HG02588 (cell line): ENCODE results near the gene ECT2L.

Source experiments
- ATAC-seq: cut with Tn5 transposase; IDR thresholded peaks from one replicate; pipeline ENCODE4 v1.9.1; 2021; ENCODE audit warnings: mild to moderate bottlenecking, moderate library complexity; ENCODE audit not compliant: unreplicated experiment

Gene ECT2L, protein sequence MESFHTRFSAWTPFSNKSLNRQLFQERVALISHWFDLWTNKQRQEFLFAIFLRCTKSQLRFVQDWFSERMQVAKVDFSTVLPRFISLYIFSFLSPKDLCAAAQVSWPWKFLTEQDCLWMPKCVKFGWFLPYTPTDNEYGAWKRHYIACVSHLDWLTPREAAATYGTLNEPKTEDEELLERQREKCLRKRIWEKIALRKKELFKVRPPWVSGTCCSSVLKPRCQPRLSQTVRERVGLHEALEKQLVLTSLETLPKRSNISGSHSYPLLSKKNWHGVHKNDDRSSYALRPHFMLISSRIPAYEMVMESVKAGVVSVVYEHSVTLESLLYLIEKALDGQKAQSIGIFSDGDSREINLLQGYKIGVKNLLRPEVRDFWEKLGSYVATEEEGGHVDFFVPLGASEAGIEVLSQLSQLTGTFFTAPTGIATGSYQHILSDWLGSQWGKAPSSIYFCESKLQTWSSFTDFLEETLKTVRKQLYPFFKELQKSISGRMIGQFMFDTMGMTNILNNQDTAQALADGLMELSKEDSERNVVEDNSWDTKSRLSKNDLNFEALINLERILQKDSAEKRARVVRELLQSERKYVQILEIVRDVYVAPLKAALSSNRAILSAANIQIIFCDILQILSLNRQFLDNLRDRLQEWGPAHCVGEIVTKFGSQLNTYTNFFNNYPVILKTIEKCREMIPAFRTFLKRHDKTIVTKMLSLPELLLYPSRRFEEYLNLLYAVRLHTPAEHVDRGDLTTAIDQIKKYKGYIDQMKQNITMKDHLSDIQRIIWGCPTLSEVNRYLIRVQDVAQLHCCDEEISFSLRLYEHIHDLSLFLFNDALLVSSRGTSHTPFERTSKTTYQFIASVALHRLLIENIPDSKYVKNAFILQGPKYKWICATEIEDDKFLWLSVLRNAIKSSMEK

GRCh38 chr6:138795809-138796603 lies at the start of gene ECT2L:
ECT2L (plus strand) TSS chr6:138796087; CDS start chr6:138813275, 17,188 bp downstream.
- no peak for ATAC-seq

GRCh38 chr6:138752017-138752416 lies 43.9 kb upstream of the ECT2L start:
- ATAC-seq, result no peak

GRCh38 chr6:138757136-138757535 lies 38.8 kb upstream of the ECT2L start:
- no peak for ATAC-seq

DNA sequence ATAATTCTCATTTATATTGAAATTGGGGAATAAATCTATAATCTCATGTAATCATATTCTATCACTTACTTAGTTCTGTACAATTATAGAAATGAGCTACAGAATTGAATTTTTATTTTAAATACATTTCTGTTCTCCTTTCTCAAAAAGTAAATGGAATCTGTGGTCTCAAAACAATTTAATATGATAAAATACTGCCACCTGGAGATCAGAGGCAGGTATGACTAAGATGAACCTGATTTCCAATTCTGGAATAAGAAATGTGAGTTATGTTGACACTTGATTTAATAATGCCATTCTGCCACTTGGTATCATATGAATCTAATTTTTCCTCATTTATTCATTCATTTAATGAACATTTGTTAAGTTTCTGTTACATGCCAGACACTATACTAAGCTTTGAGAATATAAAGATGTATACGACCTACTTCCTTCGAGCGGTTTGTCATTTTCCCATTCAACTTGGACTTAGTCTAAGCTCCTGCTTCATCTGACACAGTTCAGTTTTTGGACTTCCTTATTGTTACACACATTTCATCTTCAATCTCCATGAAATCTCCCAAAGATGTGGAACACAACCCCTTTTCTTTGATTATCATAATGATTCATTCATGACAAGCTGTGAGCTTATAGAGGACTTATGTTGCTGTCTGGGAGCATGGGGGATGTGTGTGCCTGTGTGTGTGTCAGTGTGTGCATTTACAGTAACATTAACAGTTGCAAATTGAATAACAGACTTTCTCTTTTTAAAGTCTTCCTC lies 29.8 kb upstream of the ECT2L start:
- ATAC-seq, result no peak

- no peak for ATAC-seq
Measured at GRCh38 chr6:138769102-138769676, 26.7 kb upstream of the ECT2L start.

DNA sequence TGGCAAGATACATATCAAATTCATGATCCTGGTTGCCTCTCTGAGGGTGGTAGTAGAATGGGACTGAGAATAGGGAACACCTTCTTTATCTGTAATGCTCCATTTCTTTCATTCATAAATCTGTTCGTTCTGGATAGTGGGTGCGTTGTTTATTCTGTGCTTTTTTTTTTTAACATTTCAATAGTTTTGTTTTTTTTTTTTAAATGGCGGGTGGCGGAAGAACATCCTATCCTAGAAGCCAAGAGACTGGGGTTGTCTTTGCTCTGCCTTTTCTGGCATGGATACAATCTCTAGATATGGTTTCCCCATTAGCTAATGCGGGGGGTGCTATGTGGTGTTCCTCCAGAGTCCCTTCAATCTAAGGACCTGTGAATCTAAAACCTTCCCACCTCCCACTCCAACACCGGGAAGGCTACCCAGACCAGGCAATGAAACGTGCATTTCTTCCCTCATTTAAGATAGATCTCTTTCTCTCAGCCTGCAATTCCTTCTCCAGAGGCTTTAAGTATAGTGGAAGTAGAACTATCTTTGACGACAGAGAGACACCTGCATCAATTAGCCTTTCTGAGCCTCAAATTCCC lies 23.2 kb upstream of the ECT2L start:
- ATAC-seq, result no peak

DNA sequence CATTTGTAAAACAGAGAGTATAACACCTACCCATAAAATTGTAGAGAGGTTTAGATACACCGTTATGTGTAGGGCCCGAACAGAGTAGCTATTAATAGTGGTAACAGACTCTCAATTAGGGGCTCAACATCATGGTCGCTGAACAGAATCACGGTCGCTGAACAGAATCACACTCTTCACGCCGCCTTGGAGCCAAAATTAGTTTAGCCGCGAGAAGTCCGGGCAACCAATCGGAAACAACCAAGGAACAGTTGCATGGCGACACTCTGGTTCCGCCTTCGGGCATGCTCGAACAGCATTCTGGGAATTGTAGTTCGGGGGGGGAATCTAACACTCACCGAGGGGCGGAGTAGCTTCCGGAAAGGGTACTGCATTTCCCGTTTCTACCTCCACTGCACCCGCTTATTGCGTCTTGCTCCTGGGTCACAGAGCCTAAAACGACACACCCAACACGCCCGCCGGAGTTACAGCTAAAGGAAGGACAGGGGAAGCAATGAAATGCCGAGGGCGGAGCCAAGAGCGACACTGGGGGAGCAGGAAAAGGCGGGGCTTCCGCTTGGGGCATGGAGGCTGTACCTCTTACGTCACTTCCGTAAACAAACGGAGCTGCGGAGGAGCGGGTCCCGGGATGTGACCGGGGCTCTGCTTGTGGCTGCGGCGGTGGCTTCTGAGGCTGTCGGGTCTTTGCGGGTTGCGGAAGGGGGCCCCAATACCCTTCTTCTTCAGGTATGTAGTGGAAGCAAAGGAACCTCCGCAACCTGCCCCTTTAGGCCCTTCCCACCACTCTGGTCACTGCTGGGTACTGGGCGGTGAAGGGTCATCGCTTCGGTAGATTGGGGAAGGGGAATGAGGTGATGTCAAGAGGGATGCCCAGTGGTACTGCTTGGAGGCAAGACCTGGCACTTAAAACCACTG lies 22.5 kb upstream of the ECT2L start, which contains the start of gene CCDC28A:
Gene CCDC28A, plus strand, starts transcription at position 593 of the 915 bp plus-strand sequence. CDS start 2,352 bp downstream, outside the sequence.
- ATAC-seq, result peak; percentile 95

- ATAC-seq, result no peak
Measured at GRCh38 chr6:138774370-138774769, 21.5 kb upstream of the ECT2L start.

GRCh38 chr6:138776659-138777058 lies 19.2 kb upstream of the ECT2L start:
- no peak for ATAC-seq

GRCh38 chr6:138778331-138778730 lies 17.6 kb upstream of the ECT2L start:
- ATAC-seq, result no peak

GRCh38 chr6:138782243-138782642 lies 13.6 kb upstream of the ECT2L start:
- no peak for ATAC-seq

- no peak for ATAC-seq
Measured at GRCh38 chr6:138785079-138785478, 10.8 kb upstream of the ECT2L start.

- no peak for ATAC-seq
Measured at GRCh38 chr6:138785980-138786379, 9.9 kb upstream of the ECT2L start.

DNA sequence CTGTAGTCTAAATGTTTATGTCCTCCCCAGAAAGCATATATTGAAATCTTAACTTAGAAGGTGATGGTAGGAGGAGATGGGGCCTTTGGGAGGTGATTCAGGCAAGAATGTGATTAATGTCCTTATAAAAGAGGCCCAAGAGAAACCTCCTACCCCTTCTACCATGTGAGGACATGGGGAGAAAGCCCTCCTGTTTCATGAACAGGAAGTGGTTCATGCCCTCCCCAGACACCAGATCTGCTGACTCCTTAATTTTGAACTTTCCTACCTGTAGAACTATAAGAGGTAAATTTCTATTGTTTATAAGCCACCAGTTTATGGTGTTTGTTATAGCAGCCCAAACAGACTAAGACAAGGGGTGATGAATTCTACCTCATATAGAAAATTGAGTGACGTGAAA lies 8.7 kb upstream of the ECT2L start:
- no peak for ATAC-seq

DNA sequence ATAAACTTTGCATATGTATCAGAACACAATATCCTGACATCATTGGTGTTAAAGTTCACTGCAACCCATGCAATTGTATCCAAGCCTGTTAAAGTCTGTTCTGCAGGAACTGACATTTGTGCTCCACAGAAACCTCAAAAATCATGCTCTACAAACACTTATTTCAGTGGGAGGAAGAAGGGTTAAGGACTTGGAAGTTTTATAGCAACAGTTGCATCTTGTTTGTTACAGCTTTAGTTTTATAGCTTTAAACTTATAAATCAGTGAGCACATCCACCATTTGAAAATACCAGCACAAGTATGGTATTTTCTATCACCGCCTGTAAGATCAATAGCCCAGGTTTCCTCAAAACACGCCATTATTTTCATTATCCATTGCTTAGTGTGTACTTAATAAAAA lies 884 bp downstream of the ECT2L start:
- no peak for ATAC-seq

DNA sequence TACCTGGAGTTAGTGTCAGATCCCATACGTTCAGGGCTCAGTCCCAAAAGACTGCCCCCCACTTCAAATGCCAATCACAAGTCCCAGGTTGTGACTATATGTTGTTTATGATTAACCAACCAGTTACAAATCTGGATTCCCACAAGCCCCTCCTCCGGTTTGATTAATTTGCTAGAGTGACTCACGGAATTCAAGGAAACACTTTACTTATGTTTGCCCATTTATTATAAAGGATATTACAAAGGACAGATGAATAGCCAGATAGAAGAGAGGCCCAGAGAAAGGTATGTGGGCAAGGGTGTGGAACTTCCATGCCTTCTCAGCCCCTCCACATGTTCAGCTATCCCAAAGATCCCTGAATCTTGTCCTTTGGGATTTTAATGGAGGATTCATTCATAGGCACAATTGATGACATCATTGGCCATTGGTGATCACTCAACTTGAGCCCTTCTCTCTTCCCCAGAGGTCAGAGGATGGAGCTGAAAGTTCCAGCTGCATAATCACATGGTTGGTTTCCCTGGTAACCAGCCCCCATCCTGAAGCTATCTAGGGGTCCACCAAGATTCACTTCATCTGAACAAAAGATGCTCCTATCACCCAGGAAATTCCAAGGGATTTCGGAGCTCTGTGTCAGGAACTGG lies 2.0 kb downstream of the ECT2L start:
- no peak for ATAC-seq

DNA sequence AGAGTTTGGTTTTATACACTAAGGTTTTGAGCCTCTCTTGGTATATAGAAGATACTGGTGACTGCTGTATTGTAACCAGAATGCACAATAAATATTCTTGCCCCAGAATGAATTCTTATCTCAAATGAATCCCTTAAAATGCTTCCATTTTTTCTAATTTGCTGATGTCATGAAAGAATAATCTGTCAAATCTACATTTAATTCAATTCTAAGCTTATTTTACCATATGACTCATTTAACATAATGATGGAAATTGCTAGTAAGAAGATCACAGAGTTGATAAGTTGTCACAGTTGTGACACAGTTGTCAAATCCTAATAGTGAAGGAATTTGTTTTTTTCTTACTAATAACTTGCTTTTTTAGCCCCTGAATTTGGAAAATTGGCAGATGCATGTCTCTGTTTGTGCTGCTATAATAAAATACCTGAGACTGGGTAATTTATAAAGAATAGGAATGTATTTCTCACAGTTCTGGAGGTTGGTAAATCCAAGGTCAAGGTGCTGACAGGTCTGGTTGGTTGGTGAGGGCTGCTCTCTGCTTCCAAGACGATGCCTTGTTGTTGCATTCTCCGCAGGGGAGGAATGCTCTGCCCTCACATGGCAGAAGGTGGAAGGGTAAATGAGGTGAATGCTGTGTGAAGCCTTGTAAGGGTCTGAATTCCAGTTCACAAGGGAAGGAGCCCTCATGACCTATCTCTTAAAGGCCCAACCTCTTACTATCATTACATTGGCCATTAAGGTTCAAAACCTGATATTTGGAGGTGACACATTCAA lies 4.7 kb downstream of the ECT2L start:
- ATAC-seq, result no peak
